GM21515 (cell line): ENCODE results near the gene ZNF841.
"Not testable (repeated sequence)": the region's sequence is repeated elsewhere in the genome, so short reads cannot be mapped to it uniquely, and the experiment has no call there.

Experiments used
- ATAC-seq: cut with Tn5 transposase; IDR thresholded peaks from one replicate; pipeline ENCODE4 v1.9.1; 2021; ENCODE audit not compliant: unreplicated experiment

ZNF841 gene

DNA sequence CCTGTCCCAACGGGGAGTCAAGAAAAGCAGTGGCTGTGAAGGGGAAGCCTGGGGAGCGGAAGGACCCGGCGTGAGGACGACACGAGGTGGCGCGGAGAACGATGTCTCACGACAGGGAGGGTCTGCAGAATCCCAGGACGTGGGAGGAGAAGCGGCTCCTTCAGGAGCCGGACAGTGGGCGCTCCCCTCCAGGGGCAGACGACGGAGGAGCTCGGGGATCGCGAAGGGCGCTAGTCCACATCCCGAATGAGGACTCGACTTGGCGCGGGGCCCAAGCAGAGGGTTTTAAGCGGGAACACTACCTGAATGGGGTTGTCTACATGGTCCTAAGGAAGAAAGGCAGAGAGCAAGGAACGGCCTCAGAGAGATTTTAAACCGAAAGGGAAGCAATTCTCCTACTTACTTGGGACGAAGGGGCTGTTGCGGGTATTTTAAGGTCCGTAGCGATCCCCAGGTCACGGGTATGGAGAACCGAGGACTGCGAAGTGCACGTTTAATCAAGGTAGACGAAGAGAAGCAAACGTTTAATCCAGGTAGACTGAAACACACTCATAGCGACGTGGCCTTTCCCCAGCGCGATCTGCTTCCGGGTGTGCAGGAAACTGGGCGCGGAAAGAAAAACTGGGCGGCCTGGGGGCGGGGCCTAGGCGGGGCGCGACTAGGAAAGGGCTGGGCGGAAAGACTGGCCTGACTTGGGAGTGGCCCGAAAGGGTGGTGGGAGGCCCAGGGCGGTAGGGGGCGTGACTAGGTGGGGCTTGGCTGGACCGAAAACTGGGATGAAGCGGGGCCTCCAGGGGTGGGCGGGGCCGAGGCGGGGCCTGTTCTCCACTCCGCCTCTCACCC is at the start of gene ZNF841:
Gene ZNF841 (minus strand): TSS at position 594 of the 843 bp plus-strand sequence. CDS start 10,964 bp downstream, outside the sequence.
- peak; percentile 95 for ATAC-seq

DNA sequence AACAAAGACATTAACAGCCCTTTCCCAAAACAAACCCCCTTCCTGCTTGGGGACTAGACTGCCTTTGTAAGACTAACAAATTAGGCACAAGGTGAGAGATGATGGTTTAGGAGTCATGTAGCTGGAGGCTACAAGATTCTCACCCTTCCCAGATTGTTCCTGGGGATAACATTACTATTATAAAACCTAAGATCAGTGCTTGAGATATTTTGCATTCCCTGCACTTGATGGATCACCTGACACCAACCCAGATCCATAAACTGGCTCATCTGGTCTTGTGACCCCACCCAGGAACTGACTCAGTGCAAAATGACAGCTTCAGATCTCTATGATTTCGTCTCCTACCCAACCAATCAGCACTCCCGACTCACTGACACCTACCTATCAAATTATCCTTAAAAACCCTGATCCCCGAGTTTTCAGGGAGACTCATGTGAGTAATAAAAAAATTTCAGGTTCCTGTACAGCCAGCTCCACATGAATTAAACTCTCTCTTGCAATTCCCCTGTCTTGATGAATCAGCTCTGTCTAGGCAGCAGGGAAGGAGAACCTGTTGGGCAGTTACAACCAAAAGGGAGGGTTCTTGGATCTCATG is 46.5 kb upstream of the ZNF841 start:
- ATAC-seq, result no peak

DNA sequence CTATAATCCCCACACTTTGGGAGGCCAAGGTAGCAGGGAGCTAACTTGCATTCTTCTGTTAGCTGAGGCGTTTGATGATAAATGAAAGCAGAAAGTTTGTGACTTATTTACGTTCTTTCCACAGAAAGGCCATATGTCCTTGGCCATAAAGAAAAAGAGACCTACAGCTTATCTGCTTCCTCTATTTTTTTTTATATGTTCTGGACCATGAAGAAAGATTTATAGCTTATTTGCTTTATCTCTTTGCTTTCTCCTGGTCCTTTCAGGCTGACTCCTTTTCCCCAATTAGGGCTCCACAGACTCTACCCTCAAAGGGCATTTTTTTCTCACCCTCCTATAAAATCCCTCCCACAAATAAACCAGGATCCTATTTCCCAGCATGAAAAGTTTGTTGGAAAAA is 45.6 kb upstream of the ZNF841 start:
- no peak for ATAC-seq

DNA sequence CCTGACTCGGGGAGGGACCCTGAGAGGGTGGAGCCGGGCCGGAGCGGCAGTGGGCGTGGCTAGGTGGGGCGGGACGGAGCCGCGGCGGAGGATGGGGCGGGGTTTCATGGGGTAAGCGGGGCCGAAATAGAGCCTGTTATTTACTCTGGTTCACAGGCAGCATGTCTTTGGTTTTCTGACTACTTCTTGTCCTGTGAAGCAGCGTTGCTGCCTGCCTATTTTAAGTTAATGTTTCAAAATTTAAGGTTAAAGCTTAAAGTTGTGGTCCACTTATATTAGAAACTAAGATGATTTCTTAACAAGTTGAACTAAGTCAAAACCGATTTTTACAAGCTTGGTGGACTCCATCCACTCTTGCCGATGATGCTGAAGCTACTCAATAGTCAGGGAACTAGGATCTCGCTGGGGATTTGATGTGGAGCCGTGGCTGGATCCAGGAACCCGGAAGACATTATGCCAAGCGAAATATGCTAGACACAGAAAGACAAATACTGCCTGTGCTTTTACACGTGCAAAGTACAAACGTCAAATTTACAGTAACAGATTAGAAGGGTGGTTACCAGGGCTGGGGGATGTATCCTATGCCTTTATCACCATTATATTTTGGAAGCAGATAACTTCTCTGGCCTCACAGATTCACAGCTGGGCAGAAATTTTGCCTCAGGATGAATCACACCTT is 44.6 kb upstream of the ZNF841 start:
- ATAC-seq, result peak; percentile 86

DNA sequence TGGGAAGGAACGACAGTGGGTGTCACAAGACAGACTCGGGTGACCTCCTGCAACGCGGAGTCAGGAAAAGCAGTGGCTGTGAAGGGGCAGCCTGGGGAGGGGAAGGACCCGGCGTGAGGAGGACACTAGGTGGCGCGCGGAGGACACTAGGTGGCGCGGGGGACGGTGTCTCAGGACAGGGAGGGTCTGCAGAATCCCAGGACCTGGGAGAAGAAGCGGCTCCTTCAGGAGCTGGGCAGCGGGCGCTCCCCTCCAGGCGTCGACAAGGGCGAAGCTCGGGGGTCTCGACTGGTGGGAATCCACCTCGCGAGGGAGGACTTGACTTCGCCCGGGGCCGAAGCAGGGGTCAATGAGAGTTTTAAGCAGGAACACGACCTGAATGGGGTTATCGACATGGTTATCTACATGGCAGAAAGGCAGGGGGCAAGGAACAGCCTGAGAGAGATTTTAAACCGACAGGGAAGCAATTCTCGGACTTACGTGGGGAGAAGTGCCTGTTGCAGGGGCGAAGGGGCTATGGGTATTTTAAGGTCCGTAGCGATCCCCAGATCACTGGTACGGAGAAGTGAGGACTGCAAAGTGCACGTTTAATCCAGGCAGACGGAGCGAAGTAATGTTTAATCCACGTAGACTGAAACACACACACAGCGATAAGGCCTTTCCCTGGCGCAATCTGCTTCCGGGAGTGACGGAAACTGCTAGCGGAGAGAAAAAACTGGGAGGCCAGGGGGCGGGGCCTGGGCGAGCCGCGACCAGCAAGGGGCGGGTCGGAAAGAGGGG is 43.9 kb upstream of the ZNF841 start, which contains the start of gene ZNF616:
Gene ZNF616 (minus strand): TSS at position 687 of the 780 bp plus-strand sequence. CDS start 9,426 bp downstream, outside the sequence.
- peak; percentile 30 for ATAC-seq

DNA sequence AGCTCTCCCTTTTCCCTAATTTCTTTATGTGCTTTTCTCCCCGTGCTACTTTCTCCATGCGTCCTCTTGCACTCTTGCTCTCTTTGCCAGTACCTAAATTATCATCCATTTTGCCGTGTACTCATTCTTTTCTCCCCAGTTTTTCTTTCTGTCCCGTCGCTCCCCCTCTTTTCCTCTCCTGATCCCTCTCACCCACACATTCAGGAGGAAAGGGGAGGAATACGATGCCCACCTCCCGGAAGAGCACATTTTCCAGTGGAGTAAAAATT is 43.4 kb upstream of the ZNF841 start:
- ATAC-seq, result no peak

DNA sequence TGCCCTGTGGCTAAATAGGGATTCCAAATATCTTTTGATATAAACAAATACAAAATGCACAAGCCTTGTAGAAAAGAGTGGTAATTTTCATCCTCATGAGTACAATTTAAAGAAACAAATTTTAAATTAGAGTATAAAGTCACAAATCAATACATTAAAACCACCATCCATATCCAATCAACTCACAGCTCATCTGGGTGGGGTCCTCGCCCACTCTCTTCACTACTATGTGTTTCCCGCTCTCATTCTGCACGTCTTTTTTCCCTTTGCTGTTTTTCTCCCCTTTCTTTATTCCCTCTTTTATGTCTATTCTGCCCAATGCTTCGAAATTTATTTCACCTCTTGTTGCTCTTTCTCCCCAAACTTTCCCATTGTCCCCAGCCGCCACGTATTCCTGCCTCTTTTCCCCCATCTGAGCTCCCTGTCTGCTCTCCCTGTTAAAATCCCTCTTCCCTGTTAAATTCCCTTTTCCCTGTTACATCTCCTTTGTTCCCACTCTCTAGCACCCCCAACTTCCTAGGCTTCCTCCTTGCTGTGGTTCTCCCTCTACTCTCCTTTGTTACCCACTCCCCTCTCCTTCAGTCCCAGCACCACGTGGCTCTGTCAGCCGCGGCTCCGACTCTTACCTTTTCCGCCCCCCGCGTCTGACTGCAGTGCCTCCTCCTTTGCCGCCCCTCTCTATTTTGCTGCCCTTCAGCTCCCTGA is 42.9 kb upstream of the ZNF841 start:
- no peak for ATAC-seq

DNA sequence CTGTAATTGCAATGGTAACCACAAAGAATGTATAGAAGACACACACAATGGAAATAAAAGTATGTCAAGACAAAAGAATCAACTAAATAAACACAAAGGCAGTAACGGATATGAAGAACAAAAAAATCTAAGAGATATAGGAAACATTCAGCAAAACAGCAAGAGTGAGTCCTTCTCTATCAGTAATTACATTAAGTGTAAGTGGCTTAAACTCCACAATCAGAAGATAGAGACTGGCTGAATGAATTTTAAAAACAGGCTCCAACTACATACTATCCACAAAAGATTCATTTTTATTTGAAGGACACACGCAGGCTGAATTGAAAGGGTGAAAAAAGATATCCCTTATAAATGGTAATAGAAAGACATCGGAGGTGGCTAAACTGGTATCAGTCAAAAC is 24.7 kb upstream of the ZNF841 start:
- no peak for ATAC-seq

DNA sequence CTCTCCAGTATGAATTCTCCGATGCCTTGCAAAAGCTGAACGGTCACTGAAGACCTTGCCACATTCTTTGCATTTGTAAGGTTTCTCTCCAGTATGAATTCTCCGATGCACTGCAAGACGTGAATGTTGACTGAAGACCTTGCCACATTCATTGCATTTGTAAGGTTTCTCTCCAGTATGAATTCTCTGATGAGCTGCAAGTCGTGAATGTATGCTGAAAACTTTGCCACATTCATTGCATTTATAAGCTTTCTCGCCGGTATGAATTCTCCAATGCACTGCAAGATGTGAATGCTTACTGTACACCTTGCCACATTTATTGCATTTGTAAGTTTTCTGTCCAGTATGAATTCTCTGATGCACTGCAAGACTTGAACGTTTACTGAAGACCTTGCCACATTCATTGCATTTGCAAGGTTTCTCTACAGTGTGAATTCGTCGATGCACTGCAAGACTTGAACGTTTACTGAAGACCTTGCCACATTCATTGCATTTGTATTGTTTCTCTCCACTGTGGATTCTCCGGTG is 20.0 kb upstream of the ZNF841 start:
- no peak for ATAC-seq

DNA sequence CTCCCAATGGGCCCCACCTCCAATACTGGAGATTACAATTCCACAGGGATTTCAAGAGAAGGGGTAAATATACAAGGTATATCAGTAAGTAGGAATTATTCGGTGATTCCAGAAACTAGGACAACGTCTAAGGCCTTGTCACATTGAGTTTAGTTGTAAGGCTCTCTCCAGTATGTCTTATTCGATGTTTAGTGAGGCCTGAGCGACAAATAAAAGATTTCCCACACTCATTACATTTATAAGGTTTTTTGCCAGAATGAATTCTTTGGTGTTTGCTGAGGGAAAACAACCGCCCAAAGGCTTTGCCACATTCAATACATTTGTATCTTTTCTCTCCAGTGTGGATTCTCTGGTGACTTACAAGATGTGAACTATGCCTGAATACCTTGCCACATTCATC is 19.1 kb upstream of the ZNF841 start:
- no peak for ATAC-seq

DNA sequence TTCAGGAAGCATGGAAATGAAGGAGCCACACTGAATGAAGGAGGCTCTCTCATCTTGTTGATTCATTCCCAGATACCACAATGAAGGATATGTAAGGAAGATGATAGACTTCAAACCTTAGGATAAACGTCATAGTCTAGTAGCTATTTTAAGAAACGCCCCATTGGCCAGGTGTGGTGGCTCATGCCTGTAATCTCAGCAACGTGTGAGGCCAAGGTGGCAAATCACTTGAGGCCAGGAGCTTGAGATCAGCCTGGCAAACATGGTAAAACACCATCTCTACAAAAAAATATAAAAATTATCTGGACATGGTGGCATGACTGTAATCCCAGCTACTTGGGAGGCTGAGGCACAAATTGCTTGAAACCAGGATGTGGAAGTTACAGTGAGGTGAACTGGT is 17.1 kb upstream of the ZNF841 start:
- no peak for ATAC-seq

DNA sequence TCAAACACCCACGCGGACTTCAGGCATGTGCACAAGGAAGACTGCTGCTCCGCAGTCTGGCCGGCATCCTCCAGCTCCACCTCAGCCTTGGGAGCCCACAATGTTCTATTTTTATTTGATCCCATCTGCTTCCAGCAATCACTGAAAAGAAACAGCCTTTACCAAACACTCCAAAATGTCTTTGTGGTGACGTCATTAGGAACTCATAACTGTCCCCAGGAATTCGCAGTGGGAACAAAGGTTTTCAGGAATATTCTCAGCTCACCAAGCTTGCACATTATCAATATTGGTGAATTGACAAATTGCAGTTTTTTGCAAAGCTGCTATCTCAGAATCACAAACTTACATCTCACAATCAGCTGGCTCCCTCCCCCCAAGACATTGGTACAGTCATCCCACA is 15.2 kb upstream of the ZNF841 start:
- no peak for ATAC-seq

DNA sequence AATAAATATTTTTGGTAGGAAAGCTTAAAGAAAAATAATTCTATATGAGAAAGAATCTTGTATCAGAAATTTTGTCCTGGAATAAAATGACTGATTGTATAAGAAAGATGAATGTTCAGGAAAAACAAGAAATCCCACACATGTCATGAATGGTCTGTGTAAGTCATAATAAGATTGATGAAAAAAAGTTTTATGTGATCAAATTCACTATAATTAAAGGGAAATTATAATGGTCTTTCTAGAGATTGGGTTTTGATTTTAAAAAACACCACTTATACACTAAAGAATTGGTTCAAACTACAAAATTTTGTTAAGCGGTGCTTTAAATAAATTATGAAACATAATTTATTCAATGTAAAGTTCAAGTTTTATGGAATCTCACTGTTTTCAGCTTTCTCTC is 7.2 kb upstream of the ZNF841 start:
- ATAC-seq, result no peak

DNA sequence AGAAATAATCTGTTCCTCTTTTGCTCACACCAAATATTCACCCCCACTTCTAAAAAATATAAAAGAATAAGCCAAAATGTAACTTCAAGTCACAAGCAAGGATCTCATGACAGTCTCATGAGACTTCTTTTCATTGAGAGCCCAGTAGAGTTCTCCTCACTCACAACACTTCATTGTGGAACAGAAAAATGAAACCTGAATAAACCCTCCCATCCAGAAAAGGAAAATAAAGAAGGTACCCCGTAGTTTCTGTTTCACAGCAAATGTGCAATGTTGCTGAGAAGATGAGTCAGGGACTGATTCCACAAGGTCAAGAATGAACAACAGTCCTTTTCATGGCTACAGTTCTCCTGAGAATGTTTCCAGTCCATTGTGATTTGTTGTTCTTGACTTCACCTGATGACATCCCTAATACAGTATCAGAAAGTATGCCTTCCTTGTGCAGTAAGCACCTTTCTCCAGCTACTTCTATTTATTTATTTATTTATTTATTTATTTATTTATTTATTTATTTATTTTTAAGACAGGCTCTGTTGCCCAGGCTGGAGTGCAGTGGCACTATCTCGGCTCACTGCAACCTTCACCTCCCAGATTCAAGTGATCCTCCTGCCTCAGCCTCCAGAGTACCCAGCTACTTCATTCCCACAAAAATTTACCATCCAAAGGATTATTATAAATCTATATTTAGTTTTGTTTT is 6.4 kb upstream of the ZNF841 start:
- ATAC-seq, result no peak

DNA sequence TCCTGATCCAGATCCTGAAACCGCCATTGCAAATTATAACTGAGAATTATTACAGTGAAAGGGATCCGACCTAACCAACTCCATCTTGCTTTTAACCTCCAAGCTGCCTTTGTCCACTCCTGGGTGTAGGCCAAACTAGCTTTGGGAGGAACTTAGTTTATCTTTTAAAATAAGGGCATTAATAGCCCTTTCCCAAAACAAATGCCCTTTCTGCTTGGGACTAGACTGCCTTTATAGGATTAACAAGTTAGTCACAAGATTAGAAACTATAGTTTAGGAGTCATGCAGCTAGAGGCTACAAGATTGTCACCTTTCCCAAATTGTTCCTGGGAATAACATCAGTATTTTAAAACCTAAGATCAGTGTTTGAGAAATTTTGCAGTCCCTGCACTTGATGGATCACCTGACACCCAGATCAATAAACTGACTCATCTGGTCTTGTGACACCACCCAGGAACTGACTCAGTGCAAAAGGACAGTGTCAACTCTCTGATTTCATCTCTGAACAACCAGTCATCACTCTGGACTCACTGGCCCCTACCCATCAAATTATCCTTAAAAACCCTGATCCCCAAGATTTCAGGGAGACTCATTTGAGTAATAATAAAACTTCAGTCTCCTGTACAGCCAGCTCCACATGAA is 4.1 kb upstream of the ZNF841 start:
- ATAC-seq, result no peak

DNA sequence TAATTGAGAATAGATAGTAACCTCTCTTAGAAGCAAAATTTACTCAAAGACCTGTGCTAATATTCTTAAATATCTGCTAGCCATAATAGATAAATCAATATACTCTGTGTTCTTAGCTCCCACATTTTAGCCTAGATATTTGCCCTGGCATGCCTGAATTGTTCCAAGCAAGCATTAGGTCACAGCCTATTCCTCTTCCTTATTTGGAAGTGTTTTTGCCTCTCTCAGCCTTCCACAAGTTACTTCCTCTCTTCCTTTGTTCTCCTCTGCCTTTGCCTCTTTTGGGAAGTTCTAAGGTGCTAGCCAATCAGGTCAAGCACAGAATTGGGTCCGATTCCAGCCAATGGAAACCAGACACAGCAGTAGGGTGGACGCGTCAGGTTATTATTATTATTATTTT is 851 bp upstream of the ZNF841 start:
- not testable (repeated sequence) for ATAC-seq

DNA sequence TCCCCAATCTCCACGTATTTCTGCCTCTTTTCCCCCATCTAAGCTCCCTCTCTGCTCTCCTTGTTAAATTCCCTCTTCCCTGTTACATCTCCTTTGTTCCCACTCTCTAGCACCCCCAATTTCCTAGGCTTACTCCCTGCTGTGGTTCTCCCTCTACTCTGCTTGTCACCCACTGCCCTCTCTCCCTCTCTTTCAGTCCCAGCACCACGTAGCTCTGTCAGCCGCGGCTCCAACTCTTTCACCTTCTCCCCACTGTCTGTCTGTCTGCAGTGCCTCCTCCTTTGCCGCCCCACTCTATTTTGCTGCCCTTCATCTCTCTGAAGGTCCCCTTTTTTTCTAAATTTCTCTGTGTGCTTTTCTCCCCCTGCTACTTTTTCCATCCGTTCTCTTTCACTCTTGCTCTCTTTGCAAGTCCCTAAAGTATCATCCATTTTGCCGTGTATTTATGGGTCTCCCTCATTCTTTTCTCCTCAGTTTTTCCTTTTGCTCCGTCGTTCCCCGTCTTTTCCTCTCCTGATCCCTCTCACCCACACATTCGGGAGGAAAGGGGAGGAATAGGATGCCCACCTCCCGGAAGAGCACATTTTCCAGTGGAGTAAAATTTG is 937 bp downstream of the ZNF841 start:
- ATAC-seq, result no peak

DNA sequence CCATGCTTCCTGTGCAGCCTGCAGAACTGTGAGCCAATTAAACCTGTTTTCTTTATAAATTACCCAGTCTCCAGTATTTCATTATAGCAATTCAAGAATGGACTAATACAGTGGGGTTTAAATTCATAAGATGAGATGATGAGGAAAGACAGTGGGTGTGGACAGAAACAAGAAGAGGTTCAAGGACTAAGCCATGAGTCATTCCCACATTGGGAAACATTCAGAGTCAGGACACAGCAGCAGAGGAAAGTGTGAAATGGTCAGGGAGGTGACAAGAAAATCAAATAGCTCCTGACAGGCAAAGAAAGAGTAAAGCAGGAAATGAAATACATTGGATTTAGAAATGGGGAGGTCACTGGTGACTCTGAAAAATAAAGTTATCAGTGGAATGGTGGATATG is 9.1 kb downstream of the ZNF841 start:
- no peak for ATAC-seq

DNA sequence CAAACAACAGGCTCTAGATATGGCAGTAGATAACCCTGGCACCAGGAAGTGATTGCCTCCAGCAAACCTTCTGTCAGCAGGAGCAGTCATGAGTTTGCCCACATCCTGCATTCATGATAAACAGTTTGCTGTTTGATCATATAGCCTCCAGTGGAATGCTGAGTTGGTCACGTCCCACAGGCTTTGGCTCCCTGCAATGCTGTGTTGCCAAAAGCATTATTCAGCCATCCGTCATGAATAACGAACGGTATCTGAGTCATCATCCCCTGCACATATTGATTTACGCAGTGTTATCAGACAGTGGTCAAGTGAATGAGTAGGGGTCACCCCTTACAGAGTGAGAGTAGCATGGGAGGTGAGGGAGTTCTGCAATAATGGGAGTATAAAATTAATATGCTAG is 25.1 kb downstream of the ZNF841 start:
- ATAC-seq, result no peak
